ENCODE data around the gene ZFP64.

Gene ZFP64

GRCh38 chr20:52102126-52102525 lies 89.5 kb downstream of the ZFP64 start:
- DNase-seq (ENCODE audit: low spot score in 2 of 2) (no peak), ATAC-seq (ENCODE audit: low read depth) (no peak)
- Mint-ChIP-seq H3K4me1 (peaks cover 7% of the 10 kb centered on the region), H3K27me3 (peaks cover 5% of the 10 kb centered on the region), H3K4me3 (no peak overlapping the region), H3K9me3 (no peaks in the 10 kb centered on the region), H3K27ac (no peak overlapping the region), H3K36me3 (peaks cover 6% of the 10 kb centered on the region)

Measured in memory B cell (primary cell).